ENCODE measurements around the gene GDAP2. TPM values are rescaled to one million over a fixed set of nuclear protein-coding genes. Genes with fewer than 3 reads are reported as not detected.

The GDAP2 gene
- polyA plus RNA-seq, 3 donors = 17.8 to 28.7 (median 21.1) TPM

DNA sequence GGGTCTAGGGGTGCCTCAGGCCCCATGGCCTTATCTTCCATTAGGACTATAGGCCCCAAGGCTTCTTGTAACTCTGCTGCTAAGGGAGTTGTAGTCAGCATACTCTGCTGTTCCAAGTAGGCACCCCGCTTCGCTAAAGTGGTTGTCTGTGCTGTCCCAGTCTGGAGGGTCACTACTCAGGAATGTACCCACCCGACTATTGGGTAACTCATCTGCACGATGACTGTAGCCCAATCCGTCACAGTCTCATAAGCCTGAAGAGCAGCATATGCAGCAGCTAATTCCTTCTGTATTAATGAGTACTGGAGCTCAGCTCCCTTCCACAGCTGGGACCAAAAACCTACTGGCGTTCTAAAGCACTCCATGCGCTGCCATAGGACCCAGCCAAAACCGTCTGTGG is 111.0 kb downstream of the GDAP2 start:
- H3K4me2 ChIP-seq (replicated peaks; ENCODE audit: extremely low read depth, low read length, poor library complexity, severe bottlenecking) = no peak overlapping the region
- H3K79me2 ChIP-seq (ENCODE audit: insufficient read depth, low read length) = no peaks in the 10 kb centered on the region
- no peaks in the 10 kb centered on the region for H3K36me3 Mint-ChIP-seq
- no peak overlapping the region for H3K27ac ChIP-seq (ENCODE audit: low read depth in 1 of 2, low read length in 2 of 2)
- H2AFZ ChIP-seq (ENCODE audit: insufficient read depth, low read depth, low read length, poor library complexity, severe bottlenecking) = no peak overlapping the region
- H3K9me3 Mint-ChIP-seq = peaks cover 0 to 41% (median 12%) of the 10 kb centered on the region in 7 donors
- H3K27ac Mint-ChIP-seq = no peak overlapping the region
- H3K27me3 ChIP-seq (ENCODE audit: control insufficient read depth in 2 of 2, insufficient read depth in 2 of 2, low read length in 2 of 2) = no peaks in the 10 kb centered on the region
- H3K9me3 ChIP-seq (replicated peaks in 1 of 2; ENCODE audit: control insufficient read depth in 1 of 2, insufficient read depth in 1 of 2, low read length in 2 of 2) = peaks cover 6 to 43% of the 10 kb centered on the region in 2 donors
- intact Hi-C loops (cut with micrococcal nuclease) = no loop called here
- no peak overlapping the region for H3K4me3 Mint-ChIP-seq
- no peak overlapping the region for H3K9ac ChIP-seq (ENCODE audit: insufficient read depth, low read length, poor library complexity, severe bottlenecking)
- no peaks in the 10 kb centered on the region for H3K4me1 ChIP-seq (ENCODE audit: control insufficient read depth in 1 of 2, insufficient read depth in 2 of 2, low read length in 2 of 2)
- no peak for TF ChIP-seq CTCF (IDR thresholded peaks at IDR 0.05)
- H3K27me3 Mint-ChIP-seq (ENCODE audit: low read depth in 3 of 3) = peaks cover 0 to 1% (median 0%) of the 10 kb centered on the region in 3 donors
- no peaks in the 10 kb centered on the region for H3K36me3 ChIP-seq (replicated peaks in 1 of 2; ENCODE audit: control insufficient read depth in 1 of 2, insufficient read depth in 2 of 2, low read length in 2 of 2)
- H4K20me1 ChIP-seq (ENCODE audit: insufficient read depth, low read length) = no peaks in the 10 kb centered on the region
- 97% methylated on average over 6 of the region's 8 CpGs for WGBS (ENCODE audit: insufficient coverage)
- no peak overlapping the region for H3K4me3 ChIP-seq (replicated peaks in 1 of 3; ENCODE audit: low read depth in 2 of 3, low read length in 3 of 3)
- no peaks in the 10 kb centered on the region for H3K4me1 Mint-ChIP-seq
- DNase-seq = no peak

DNA sequence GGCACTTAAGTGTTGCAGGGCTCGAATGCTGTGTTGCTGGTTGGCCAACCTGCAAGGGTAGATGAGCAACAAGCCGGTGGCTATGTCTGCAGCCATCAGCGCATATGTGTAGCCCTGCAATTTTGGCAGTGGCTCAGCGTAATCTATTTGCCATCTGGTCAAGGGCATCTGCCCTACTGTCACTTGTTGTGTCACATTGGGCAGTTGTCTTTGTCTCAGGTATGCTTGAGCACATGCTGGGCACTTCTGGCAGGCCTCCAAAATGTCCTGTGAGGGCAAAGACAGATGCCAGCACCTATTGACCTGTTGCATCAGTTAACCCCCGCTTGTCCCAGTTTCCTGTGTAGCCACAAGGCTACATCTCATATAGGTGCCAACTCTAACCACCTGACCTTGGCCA is 111.8 kb downstream of the GDAP2 start:
- no peak overlapping the region for H3K4me3 Mint-ChIP-seq
- H2AFZ ChIP-seq (ENCODE audit: insufficient read depth, low read depth, low read length, poor library complexity, severe bottlenecking) = no peak overlapping the region

More for the DNA sequence above, 111.8 kb downstream of the GDAP2 start:
- peaks cover 0 to 2% (median 1%) of the 10 kb centered on the region in 3 donors for H3K27me3 Mint-ChIP-seq (ENCODE audit: low read depth in 3 of 3)
- intact Hi-C loops (cut with micrococcal nuclease) = no loop called here
- H3K36me3 Mint-ChIP-seq = no peaks in the 10 kb centered on the region
- no peak overlapping the region for H3K9ac ChIP-seq (ENCODE audit: insufficient read depth, low read length, poor library complexity, severe bottlenecking)
- no peak overlapping the region for H3K27ac Mint-ChIP-seq
- peaks cover 0 to 41% (median 12%) of the 10 kb centered on the region in 7 donors for H3K9me3 Mint-ChIP-seq
- no peak for TF ChIP-seq CTCF (IDR thresholded peaks at IDR 0.05)
- H3K4me2 ChIP-seq (replicated peaks; ENCODE audit: extremely low read depth, low read length, poor library complexity, severe bottlenecking) = no peak overlapping the region
- WGBS (ENCODE audit: insufficient coverage) = 98% methylated on average over 5 of the region's 5 CpGs
- peaks cover 6 to 43% of the 10 kb centered on the region in 2 donors for H3K9me3 ChIP-seq (replicated peaks in 1 of 2; ENCODE audit: control insufficient read depth in 1 of 2, insufficient read depth in 1 of 2, low read length in 2 of 2)
- H4K20me1 ChIP-seq (ENCODE audit: insufficient read depth, low read length) = no peaks in the 10 kb centered on the region
- H3K36me3 ChIP-seq (replicated peaks in 1 of 2; ENCODE audit: control insufficient read depth in 1 of 2, insufficient read depth in 2 of 2, low read length in 2 of 2) = no peaks in the 10 kb centered on the region
- no peaks in the 10 kb centered on the region for H3K27me3 ChIP-seq (ENCODE audit: control insufficient read depth in 2 of 2, insufficient read depth in 2 of 2, low read length in 2 of 2)
- H3K4me1 Mint-ChIP-seq = no peaks in the 10 kb centered on the region
- H3K4me3 ChIP-seq (replicated peaks in 1 of 3; ENCODE audit: low read depth in 2 of 3, low read length in 3 of 3) = no peak overlapping the region
- DNase-seq = no peak
- no peak overlapping the region for H3K27ac ChIP-seq (ENCODE audit: low read depth in 1 of 2, low read length in 2 of 2)
- no peaks in the 10 kb centered on the region for H3K79me2 ChIP-seq (ENCODE audit: insufficient read depth, low read length)
- H3K4me1 ChIP-seq (ENCODE audit: control insufficient read depth in 1 of 2, insufficient read depth in 2 of 2, low read length in 2 of 2) = no peaks in the 10 kb centered on the region

Data from CD14-positive monocyte (primary cell).